LNCaP clone FGC (cell line): ENCODE measurements around the gene SPATA2L.

ENCODE experiments used
- DNase-seq: peaks from one replicate; pipeline ENCODE4 v3.0.0-alpha.2; 2011; ENCODE audit warnings: low read depth
- H3K4me3 ChIP-seq: 2 replicates; pipeline ENCODE4 v1.5.1; 2011; ENCODE audit warnings: mild to moderate bottlenecking, low read depth, low read length, control low read depth
- CTCF ChIP-seq: IDR thresholded peaks from 2 replicates; pipeline ENCODE4 v1.5.1; 2012; ENCODE audit warnings: mild to moderate bottlenecking; ENCODE audit not compliant: control insufficient read depth, insufficient read depth; ENCODE audit errors: extremely low read depth

SPATA2L gene

GRCh38 chr16:89701425-89702406 is at the start of gene SPATA2L:
SPATA2L (minus strand) TSS chr16:89701705; CDS start chr16:89701232, 473 bp downstream.
- TF ChIP-seq CTCF, result peak; percentile 45

GRCh38 chr16:89749637-89750036 is 48.1 kb upstream of the SPATA2L start:
- TF ChIP-seq CTCF, result no peak
- H3K4me3 ChIP-seq, result no peak overlapping the region
- no peak for DNase-seq

More at GRCh38 chr16:89701425-89702406, at the start of gene SPATA2L:
- H3K4me3 ChIP-seq, result peak within 1 kb of the TSS; percentile 71
- peak; percentile 83 for DNase-seq

- H3K4me3 ChIP-seq, result no peak overlapping the region
- no peak for DNase-seq
- no peak for TF ChIP-seq CTCF
Measured at GRCh38 chr16:89748921-89749320, 47.4 kb upstream of the SPATA2L start.

- no peak for DNase-seq
Measured at GRCh38 chr16:89748076-89748475, 46.6 kb upstream of the SPATA2L start.

GRCh38 chr16:89746043-89746442 is 44.5 kb upstream of the SPATA2L start:
- TF ChIP-seq CTCF, result no peak
- H3K4me3 ChIP-seq, result no peak overlapping the region
- DNase-seq, result no peak

More at GRCh38 chr16:89748076-89748475, 46.6 kb upstream of the SPATA2L start:
- no peak for TF ChIP-seq CTCF
- no peak overlapping the region for H3K4me3 ChIP-seq

- no peak overlapping the region for H3K4me3 ChIP-seq
- DNase-seq, result no peak
- TF ChIP-seq CTCF, result no peak
Measured at GRCh38 chr16:89744813-89745212, 43.3 kb upstream of the SPATA2L start.
